Spleen (tissue), 7 donors: Measurements from ENCODE around the gene MPPED2.

Source experiments
- CTCF ChIP-seq, 11 experiments: fragments of 200-600 bp in 7 of 11; fragments of 450-650 bp in 4 of 11; sonication (generic) in 4 of 11; IDR thresholded peaks in 8 of 11; conservative IDR thresholded peaks in 3 of 11; 1 replicate in 7 of 11; 2 replicates in 4 of 11; pipeline versions ENCODE4 v1.4.0 to v1.8.0; 2016 to 2021; ENCODE audit warnings: antibody characterized with exemption in 11 of 11, inconsistent platforms in 4 of 11, mild to moderate bottlenecking in 1 of 11
- POLR2AphosphoS5 ChIP-seq, 3 donors: sonication (generic); formaldehyde crosslinking; IDR thresholded peaks; one replicate each; pipeline ENCODE4 v1.5.1; 2017; ENCODE audit warnings: antibody characterized with exemption in 3 of 3
- donor health status: DM: no; HTN: no; CAD: no; lungs with moderate emphysema.
- donor health status: DM: no; HTN: no; CAD: no.
- donor health status: DM: no; HTN: no; CAD: no.

- no peak for TF ChIP-seq CTCF (IDR thresholded peaks at IDR 0.05 in 8 of 11, conservative IDR thresholded peaks at IDR 0.05 in 3 of 11)
- no peak for TF ChIP-seq POLR2AphosphoS5 (IDR thresholded peaks at IDR 0.05)
Observed at GRCh38 chr11:30422447-30423278, 163.5 kb downstream of the MPPED2 start.
